ENCODE data around the gene PNMA6F. TPM values are rescaled to one million over a fixed set of nuclear protein-coding genes. Genes with fewer than 3 reads are reported as not detected.

PNMA6F gene
- total and polyA plus RNA-seq, 7 donors, result not detected

- no peak for DNase-seq
- H3K9me3 ChIP-seq, result no peaks in the 10 kb centered on the region
- H3K36me3 ChIP-seq, result no peaks in the 10 kb centered on the region
- intact Hi-C loops (cut with DNase I), result no loop called here
- H3K4me1 ChIP-seq, result no peaks in the 10 kb centered on the region
- H3K27me3 ChIP-seq, result peaks cover 0 to 4% (median 0%) of the 10 kb centered on the region in 3 donors
- TF ChIP-seq, protein P1, sequence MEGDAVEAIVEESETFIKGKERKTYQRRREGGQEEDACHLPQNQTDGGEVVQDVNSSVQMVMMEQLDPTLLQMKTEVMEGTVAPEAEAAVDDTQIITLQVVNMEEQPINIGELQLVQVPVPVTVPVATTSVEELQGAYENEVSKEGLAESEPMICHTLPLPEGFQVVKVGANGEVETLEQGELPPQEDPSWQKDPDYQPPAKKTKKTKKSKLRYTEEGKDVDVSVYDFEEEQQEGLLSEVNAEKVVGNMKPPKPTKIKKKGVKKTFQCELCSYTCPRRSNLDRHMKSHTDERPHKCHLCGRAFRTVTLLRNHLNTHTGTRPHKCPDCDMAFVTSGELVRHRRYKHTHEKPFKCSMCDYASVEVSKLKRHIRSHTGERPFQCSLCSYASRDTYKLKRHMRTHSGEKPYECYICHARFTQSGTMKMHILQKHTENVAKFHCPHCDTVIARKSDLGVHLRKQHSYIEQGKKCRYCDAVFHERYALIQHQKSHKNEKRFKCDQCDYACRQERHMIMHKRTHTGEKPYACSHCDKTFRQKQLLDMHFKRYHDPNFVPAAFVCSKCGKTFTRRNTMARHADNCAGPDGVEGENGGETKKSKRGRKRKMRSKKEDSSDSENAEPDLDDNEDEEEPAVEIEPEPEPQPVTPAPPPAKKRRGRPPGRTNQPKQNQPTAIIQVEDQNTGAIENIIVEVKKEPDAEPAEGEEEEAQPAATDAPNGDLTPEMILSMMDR (IDR thresholded peaks at IDR 0.05), result no peak
- no peak for TF ChIP-seq EP300 (IDR thresholded peaks at IDR 0.05)
- TF ChIP-seq POLR2A (IDR thresholded peaks at IDR 0.05), result no peak
- no peak for TF ChIP-seq POLR2AphosphoS5 (IDR thresholded peaks at IDR 0.05)
- no peak overlapping the region for H3K27ac ChIP-seq
- 61 to 69% methylated on average over 33 of the region's 33 CpGs for WGBS, 2 donors
- H3K4me3 ChIP-seq, result no peak overlapping the region
These were observed 2.1 kb downstream of the PNMA6F start for GRCh38 chrX:153319295-153320046.

GRCh38 chrX:153318811-153319210, 2.8 kb downstream of the PNMA6F start:
- TF ChIP-seq, protein P1 (IDR thresholded peaks at IDR 0.05), result no peak
- TF ChIP-seq POLR2AphosphoS5 (IDR thresholded peaks at IDR 0.05) (no peak), POLR2A (IDR thresholded peaks at IDR 0.05) (no peak), EP300 (IDR thresholded peaks at IDR 0.05) (no peak)
- intact Hi-C loops (cut with DNase I), result no loop called here
- H3K27me3 ChIP-seq, result peaks cover 0 to 4% (median 0%) of the 10 kb centered on the region in 3 donors

GRCh38 chrX:153317996-153318722, 3.4 kb downstream of the PNMA6F start:
- WGBS, 2 donors, result 90 to 95% methylated on average over 20 of the region's 20 CpGs

More at GRCh38 chrX:153318811-153319210, 2.8 kb downstream of the PNMA6F start:
- Histone ChIP-seq H3K4me3 (no peak overlapping the region), H3K4me1 (no peaks in the 10 kb centered on the region), H3K9me3 (no peaks in the 10 kb centered on the region), H3K27ac (no peak overlapping the region), H3K36me3 (no peaks in the 10 kb centered on the region)
- WGBS, 2 donors, result 78 to 87% methylated on average over 7 of the region's 7 CpGs
- no peak for DNase-seq

GRCh38 chrX:153317306-153317705, 4.3 kb downstream of the PNMA6F start:
- no peaks in the 10 kb centered on the region for H3K36me3 ChIP-seq
- no peaks in the 10 kb centered on the region for H3K4me1 ChIP-seq
- 81 to 92% methylated on average over 8 of the region's 8 CpGs for WGBS, 2 donors
- H3K4me3 ChIP-seq, result no peak overlapping the region
- no peak overlapping the region for H3K27ac ChIP-seq
- no peak for DNase-seq
- H3K9me3 ChIP-seq, result no peaks in the 10 kb centered on the region
- intact Hi-C loops (cut with DNase I), result no loop called here
- peaks cover 0 to 4% (median 0%) of the 10 kb centered on the region in 3 donors for H3K27me3 ChIP-seq
- TF ChIP-seq POLR2A (IDR thresholded peaks at IDR 0.05), result no peak
- TF ChIP-seq, protein P1 (IDR thresholded peaks at IDR 0.05), result no peak
- no peak for TF ChIP-seq EP300 (IDR thresholded peaks at IDR 0.05)
- no peak for TF ChIP-seq POLR2AphosphoS5 (IDR thresholded peaks at IDR 0.05)

More at GRCh38 chrX:153317996-153318722, 3.4 kb downstream of the PNMA6F start:
- intact Hi-C loops (cut with DNase I), result no loop called here
- no peak for DNase-seq
- Histone ChIP-seq H3K9me3 (no peaks in the 10 kb centered on the region), H3K36me3 (no peaks in the 10 kb centered on the region), H3K4me3 (no peak overlapping the region), H3K4me1 (no peaks in the 10 kb centered on the region), H3K27me3 (peaks cover 0 to 4% (median 0%) of the 10 kb centered on the region in 3 donors), H3K27ac (no peak overlapping the region)
- no peak for TF ChIP-seq POLR2AphosphoS5 (IDR thresholded peaks at IDR 0.05)
- TF ChIP-seq, protein P1 (IDR thresholded peaks at IDR 0.05), result no peak
- no peak for TF ChIP-seq POLR2A (IDR thresholded peaks at IDR 0.05)
- TF ChIP-seq EP300 (IDR thresholded peaks at IDR 0.05), result no peak
